ENCODE results near the gene KRTAP9-4. TPM values are rescaled to one million over a fixed set of nuclear protein-coding genes. Genes with fewer than 3 reads are reported as not detected.
"Not testable (repeated sequence)": the region's sequence is repeated elsewhere in the genome, so short reads cannot be mapped to it uniquely, and the experiment has no call there.

Gene KRTAP9-4
- polyA plus RNA-seq, 3 donors, result not detected

- DNase-seq (ENCODE audit: low read depth in 3 of 3, low spot score in 2 of 3), result no peak
Observed at GRCh38 chr17:41263212-41263611, 13.7 kb downstream of the KRTAP9-4 start.

DNA sequence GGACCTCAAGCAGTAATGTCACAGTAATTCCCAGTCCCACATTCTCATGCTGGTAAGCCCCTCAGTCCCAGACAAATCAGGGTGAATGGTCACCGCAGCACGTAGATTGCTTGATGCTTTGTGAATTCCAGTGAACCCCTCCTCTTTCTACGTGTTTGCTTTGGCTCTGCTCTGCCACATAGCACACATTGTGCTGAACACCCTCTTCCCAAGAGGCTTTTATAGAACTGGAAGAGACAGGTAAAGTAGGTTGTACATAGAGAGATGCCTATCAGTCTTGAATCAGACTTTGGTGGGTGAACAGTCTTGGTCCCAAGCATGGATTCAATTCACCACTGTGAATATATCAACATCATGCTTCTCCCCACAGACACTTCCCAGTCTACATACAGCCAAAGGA, 15.1 kb downstream of the KRTAP9-4 start:
- no peak for DNase-seq (ENCODE audit: low read depth in 3 of 3, low spot score in 2 of 3)

- DNase-seq (ENCODE audit: low read depth in 3 of 3, low spot score in 2 of 3), result no peak
Observed at GRCh38 chr17:41265078-41265477, 15.6 kb downstream of the KRTAP9-4 start, which contains the start of gene KRTAP9-6. TSS of gene KRTAP9-6 (plus strand) at chr17:41265378. CDS start at chr17:41265378, 0 bp downstream.

- no peak for DNase-seq (ENCODE audit: low read depth in 3 of 3, low spot score in 2 of 3)
Observed at GRCh38 chr17:41267711-41268110, 18.2 kb downstream of the KRTAP9-4 start.

GRCh38 chr17:41271323-41271722, 21.8 kb downstream of the KRTAP9-4 start:
- not testable (repeated sequence) for DNase-seq (ENCODE audit: low read depth in 3 of 3, low spot score in 2 of 3)

- DNase-seq (ENCODE audit: low read depth in 3 of 3, low spot score in 2 of 3), result no peak
Observed at GRCh38 chr17:41271858-41272257, 22.4 kb downstream of the KRTAP9-4 start.

DNA sequence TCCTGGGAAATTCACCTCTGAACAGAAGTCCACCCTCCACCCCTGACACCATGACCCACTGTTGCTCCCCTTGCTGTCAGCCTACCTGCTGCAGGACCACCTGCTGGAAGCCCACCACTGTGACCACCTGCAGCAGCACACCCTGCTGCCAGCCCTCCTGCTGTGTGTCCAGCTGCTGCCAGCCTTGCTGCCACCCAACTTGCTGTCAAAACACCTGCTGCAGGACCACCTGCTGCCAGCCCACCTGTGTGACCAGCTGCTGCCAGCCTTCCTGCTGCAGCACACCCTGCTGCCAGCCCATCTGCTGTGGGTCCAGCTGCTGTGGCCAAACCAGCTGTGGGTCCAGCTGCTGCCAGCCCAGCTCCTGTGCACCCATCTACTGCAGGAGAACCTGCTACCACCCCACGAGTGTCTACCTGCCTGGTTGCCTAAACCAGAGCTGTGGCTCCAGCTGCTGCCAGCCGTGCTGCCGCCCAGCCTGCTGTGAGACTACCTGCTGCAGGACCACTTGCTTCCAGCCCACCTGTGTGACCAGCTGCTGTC, 26.2 kb downstream of the KRTAP9-4 start, which contains the start of gene KRTAP9-7:
KRTAP9-7 (plus strand) TSS at position 51 of the 543 bp plus-strand sequence; CDS start at position 51, 0 bp downstream.
- not testable (repeated sequence) for DNase-seq (ENCODE audit: low read depth in 3 of 3, low spot score in 2 of 3)

DNA sequence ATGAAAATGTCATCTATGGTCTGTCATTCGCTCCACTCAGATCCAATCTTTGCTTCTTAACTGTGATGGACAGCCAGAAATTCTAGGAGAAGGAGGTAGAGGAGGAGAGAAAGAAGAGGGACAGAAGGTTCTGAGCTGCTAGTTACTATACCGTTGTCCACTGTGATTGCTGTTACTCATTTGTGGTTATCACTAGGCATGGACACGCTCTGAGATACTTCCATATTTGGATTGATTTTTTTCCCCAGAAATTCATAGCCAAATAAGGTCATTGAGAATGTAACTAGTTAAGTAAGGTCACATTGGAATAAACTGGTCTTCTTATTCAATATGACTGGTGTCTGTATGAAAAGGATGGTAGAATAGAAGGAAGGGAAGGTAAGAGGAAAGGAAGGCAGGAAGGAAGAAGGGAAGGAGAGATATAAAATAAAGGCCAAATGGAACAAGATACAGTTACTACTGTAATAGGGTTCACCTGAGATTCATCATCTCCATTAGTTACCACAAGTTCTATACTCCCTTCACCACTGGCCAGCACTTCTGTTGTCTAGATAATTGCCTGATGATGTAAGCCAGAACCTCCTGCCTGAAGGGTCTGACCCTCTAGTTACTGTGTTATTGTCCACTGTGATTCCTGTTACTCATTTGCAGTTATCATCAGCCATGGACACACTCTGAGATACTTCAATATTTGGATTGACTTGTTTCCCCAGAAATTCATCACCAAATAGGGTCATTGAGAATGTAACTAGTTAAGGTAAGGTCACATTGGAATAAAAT, 28.9 kb downstream of the KRTAP9-4 start:
- no peak for DNase-seq (ENCODE audit: low read depth in 3 of 3, low spot score in 2 of 3)

DNA sequence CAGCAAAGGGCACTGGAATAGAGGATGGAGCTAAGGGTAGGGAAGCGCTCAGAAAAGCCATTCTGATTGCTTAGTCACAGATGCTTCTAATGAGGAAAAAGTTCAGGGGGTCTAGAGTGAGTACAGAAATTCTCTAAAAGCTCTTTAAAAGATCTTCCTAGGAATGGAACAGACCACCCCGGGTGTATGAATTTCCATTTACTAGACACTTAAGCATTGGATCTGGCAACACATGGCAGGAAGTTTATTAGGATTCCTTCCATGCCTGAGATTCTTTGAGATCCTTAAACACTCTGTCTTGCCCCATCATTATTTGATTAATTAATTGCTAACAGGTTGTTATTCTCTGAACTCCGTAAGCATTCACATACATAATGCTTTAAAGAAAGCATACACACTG, 34.6 kb downstream of the KRTAP9-4 start:
- DNase-seq (ENCODE audit: low read depth in 3 of 3, low spot score in 2 of 3), result no peak

DNA sequence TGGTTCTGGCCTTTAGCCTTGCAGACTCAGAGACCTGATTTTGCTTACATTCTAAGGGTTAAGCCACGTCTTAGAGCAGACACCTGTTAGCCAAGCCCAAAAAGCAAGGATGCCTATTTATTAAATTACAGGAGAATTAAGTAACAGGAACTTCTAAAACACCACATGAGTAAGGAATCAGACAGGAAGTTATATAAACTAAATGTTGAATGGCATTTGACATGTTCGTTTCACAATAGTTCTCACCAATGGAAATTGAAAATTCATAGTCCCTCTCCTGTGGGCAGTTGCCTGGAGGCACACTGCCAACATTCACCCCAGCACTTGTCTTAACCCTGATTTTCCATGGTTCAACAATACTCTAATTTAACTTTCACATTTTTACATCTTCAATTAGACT, 35.1 kb downstream of the KRTAP9-4 start:
- no peak for DNase-seq (ENCODE audit: low read depth in 3 of 3, low spot score in 2 of 3)

- no peak for DNase-seq (ENCODE audit: low read depth in 3 of 3, low spot score in 2 of 3)
Observed at GRCh38 chr17:41287050-41287449, 37.6 kb downstream of the KRTAP9-4 start.

DNA sequence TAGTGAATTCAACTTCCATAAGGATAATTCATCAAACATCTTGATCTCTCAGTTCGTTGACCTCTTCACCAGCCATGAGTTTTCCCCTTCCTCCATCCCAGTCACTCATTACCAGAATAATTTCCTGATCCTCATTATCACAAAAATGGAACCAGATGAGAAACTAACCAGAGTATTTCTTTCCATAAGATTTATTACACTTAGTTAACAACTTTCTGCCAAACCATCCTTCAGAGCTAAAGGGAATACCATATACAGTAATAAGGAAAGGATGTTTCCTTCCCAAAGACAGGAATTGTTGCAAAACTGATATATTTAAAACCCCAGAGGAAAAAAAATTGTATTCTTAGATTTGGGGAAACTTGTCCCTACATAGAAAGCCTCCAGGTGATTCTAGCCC, 44.5 kb downstream of the KRTAP9-4 start:
- DNase-seq (ENCODE audit: low read depth in 3 of 3, low spot score in 2 of 3), result no peak

- DNase-seq (ENCODE audit: low read depth in 3 of 3, low spot score in 2 of 3), result no peak
Observed at GRCh38 chr17:41296846-41297245, 47.4 kb downstream of the KRTAP9-4 start.

- DNase-seq (ENCODE audit: low read depth in 3 of 3, low spot score in 2 of 3), result no peak
Observed at GRCh38 chr17:41298458-41299135, 49.1 kb downstream of the KRTAP9-4 start.

Other genes starting within 250 kb of the KRTAP9-4 start
- not detected for gene KRTAP3-2, start 249.8 kb upstream of the KRTAP9-4 start, polyA plus RNA-seq (ENCODE audit: insufficient read length in 3 of 3)
- gene KRTAP3-1, start 240.6 kb upstream of the KRTAP9-4 start, polyA plus RNA-seq (ENCODE audit: insufficient read length in 3 of 3), result not detected
- gene KRTAP1-5, start 222.5 kb upstream of the KRTAP9-4 start, polyA plus RNA-seq (ENCODE audit: insufficient read length in 3 of 3), result not detected
- gene KRTAP1-4, start 219.5 kb upstream of the KRTAP9-4 start, polyA plus RNA-seq (ENCODE audit: insufficient read length in 3 of 3), result not detected
- not detected for gene KRTAP1-3, start 214.8 kb upstream of the KRTAP9-4 start, polyA plus RNA-seq (ENCODE audit: insufficient read length in 3 of 3)
- not detected for gene KRTAP1-1, start 208.2 kb upstream of the KRTAP9-4 start, polyA plus RNA-seq (ENCODE audit: insufficient read length in 3 of 3)
- not detected for gene KRTAP2-1, start 202.4 kb upstream of the KRTAP9-4 start, polyA plus RNA-seq (ENCODE audit: insufficient read length in 3 of 3)
- gene KRTAP2-2, start 194.5 kb upstream of the KRTAP9-4 start, polyA plus RNA-seq (ENCODE audit: insufficient read length in 3 of 3), result not detected
- gene KRTAP2-3, start 189.6 kb upstream of the KRTAP9-4 start, polyA plus RNA-seq (ENCODE audit: insufficient read length in 3 of 3), result not detected
- not detected for gene KRTAP2-4, start 183.8 kb upstream of the KRTAP9-4 start, polyA plus RNA-seq (ENCODE audit: insufficient read length in 3 of 3)
- gene KRTAP4-7, start 165.5 kb upstream of the KRTAP9-4 start, polyA plus RNA-seq (ENCODE audit: insufficient read length in 3 of 3), result not detected
- gene KRTAP4-8, start 151.5 kb upstream of the KRTAP9-4 start, polyA plus RNA-seq (ENCODE audit: insufficient read length in 3 of 3), result not detected
- gene KRTAP4-16, start 147.5 kb upstream of the KRTAP9-4 start, polyA plus RNA-seq (ENCODE audit: insufficient read length in 3 of 3), result not detected
- not detected for gene KRTAP4-9, start 144.3 kb upstream of the KRTAP9-4 start, polyA plus RNA-seq (ENCODE audit: insufficient read length in 3 of 3)
- gene KRTAP4-11, start 131.3 kb upstream of the KRTAP9-4 start, polyA plus RNA-seq (ENCODE audit: insufficient read length in 3 of 3), result not detected
- gene KRTAP4-12, start 125.5 kb upstream of the KRTAP9-4 start, polyA plus RNA-seq (ENCODE audit: insufficient read length in 3 of 3), result not detected
- gene KRTAP4-6, start 109.1 kb upstream of the KRTAP9-4 start, polyA plus RNA-seq (ENCODE audit: insufficient read length in 3 of 3), result not detected
- not detected for gene KRTAP4-5, start 99.9 kb upstream of the KRTAP9-4 start, polyA plus RNA-seq (ENCODE audit: insufficient read length in 3 of 3)
- gene KRTAP4-4, start 88.9 kb upstream of the KRTAP9-4 start, polyA plus RNA-seq (ENCODE audit: insufficient read length in 3 of 3), result not detected
- gene KRTAP4-3, start 81.5 kb upstream of the KRTAP9-4 start, polyA plus RNA-seq (ENCODE audit: insufficient read length in 3 of 3), result not detected
- gene KRTAP4-2, start 71.5 kb upstream of the KRTAP9-4 start, polyA plus RNA-seq (ENCODE audit: insufficient read length in 3 of 3), result not detected
- gene KRTAP4-1, start 64.8 kb upstream of the KRTAP9-4 start, polyA plus RNA-seq (ENCODE audit: insufficient read length in 3 of 3), result not detected
- gene KRTAP9-1, start 59.8 kb upstream of the KRTAP9-4 start, polyA plus RNA-seq (ENCODE audit: insufficient read length in 3 of 3), result not detected
- not detected for gene KRTAP9-2, start 23.0 kb upstream of the KRTAP9-4 start, polyA plus RNA-seq (ENCODE audit: insufficient read length in 3 of 3)
- gene KRTAP9-3, start 17.2 kb upstream of the KRTAP9-4 start, polyA plus RNA-seq (ENCODE audit: insufficient read length in 3 of 3), result not detected
- gene KRTAP9-8, start 11.7 kb upstream of the KRTAP9-4 start, polyA plus RNA-seq (ENCODE audit: insufficient read length in 3 of 3), result not detected
- not detected for gene KRTAP9-9, start 5.7 kb downstream of the KRTAP9-4 start, polyA plus RNA-seq (ENCODE audit: insufficient read length in 3 of 3)
- gene KRTAP9-6, start 15.7 kb downstream of the KRTAP9-4 start, polyA plus RNA-seq (ENCODE audit: insufficient read length in 3 of 3), result under 1 TPM; 0.10 to 0.14 (median 0.11) TPM
- not detected for gene KRTAP9-7, start 26.0 kb downstream of the KRTAP9-4 start, polyA plus RNA-seq (ENCODE audit: insufficient read length in 3 of 3)
- gene KRTAP29-1, start 53.2 kb downstream of the KRTAP9-4 start, polyA plus RNA-seq (ENCODE audit: insufficient read length in 3 of 3), result not detected
- gene KRTAP16-1, start 59.6 kb downstream of the KRTAP9-4 start, polyA plus RNA-seq (ENCODE audit: insufficient read length in 3 of 3), result not detected
- gene KRTAP17-1, start 66.0 kb downstream of the KRTAP9-4 start, polyA plus RNA-seq (ENCODE audit: insufficient read length in 3 of 3), result not detected
- gene KRT33A, start 101.1 kb downstream of the KRTAP9-4 start, polyA plus RNA-seq (ENCODE audit: insufficient read length in 3 of 3), result not detected
- gene KRT33B, start 120.1 kb downstream of the KRTAP9-4 start, polyA plus RNA-seq (ENCODE audit: insufficient read length in 3 of 3), result not detected
- not detected for gene KRT34, start 132.6 kb downstream of the KRTAP9-4 start, polyA plus RNA-seq (ENCODE audit: insufficient read length in 3 of 3)
- gene KRT31, start 147.9 kb downstream of the KRTAP9-4 start, polyA plus RNA-seq (ENCODE audit: insufficient read length in 3 of 3), result not detected
- gene KRT37, start 174.9 kb downstream of the KRTAP9-4 start, polyA plus RNA-seq (ENCODE audit: insufficient read length in 3 of 3), result not detected
- gene KRT38, start 191.3 kb downstream of the KRTAP9-4 start, polyA plus RNA-seq (ENCODE audit: insufficient read length in 3 of 3), result not detected
- gene KRT32, start 217.7 kb downstream of the KRTAP9-4 start, polyA plus RNA-seq (ENCODE audit: insufficient read length in 3 of 3), result not detected
- gene KRT35, start 231.5 kb downstream of the KRTAP9-4 start, polyA plus RNA-seq (ENCODE audit: insufficient read length in 3 of 3), result under 1 TPM in 1 of 3 donors, not detected in 2; 0.10 TPM
- gene KRT36, start 240.2 kb downstream of the KRTAP9-4 start, polyA plus RNA-seq (ENCODE audit: insufficient read length in 3 of 3), result not detected